PC-9 (cell line): ENCODE measurements around the gene PTGER3. TPM values are rescaled to one million over a fixed set of nuclear protein-coding genes. Genes with fewer than 3 reads are reported as not detected.

Experiments used
- BruUV-seq: library from RNA; stranded (reverse); fragments of 400-500 nt; replicated peaks from 2 replicates; lab custom pipeline; 2021; lab: Mats Ljungman, UMichigan
- CTCF ChIA-PET: fragments of 300-600 bp; sonication (Branson Sonifier 250); formaldehyde crosslinking; loops from one replicate; lab custom pipeline; 2022; ENCODE audit warnings: antibody characterized with exemption; lab: Charles Lee
- POLR2A ChIA-PET: fragments of 300-600 bp; sonication (Branson Sonifier 250); formaldehyde crosslinking; loops from one replicate; lab custom pipeline; 2022; ENCODE audit warnings: antibody characterized with exemption; ENCODE audit not compliant: unreplicated experiment; lab: Charles Lee
- DNase-seq, 2 experiments: peaks; one replicate each; pipeline versions ENCODE4 v3.0.0 to v3.0.0-alpha.2; 2015 to 2022; ENCODE audit warnings: mixed read lengths in 1 of 2
- H2AFZ ChIP-seq: fragments of 200-600 bp; sonication (generic); 2 replicates; pipeline ENCODE4 v1.8.1; 2017; ENCODE audit warnings: antibody characterized with exemption
- H3F3A ChIP-seq: fragments of 200-600 bp; sonication (generic); 2 replicates; pipeline ENCODE4 v1.8.1; 2017; ENCODE audit warnings: antibody characterized with exemption, mild to moderate bottlenecking, low read depth; ENCODE audit not compliant: insufficient read depth
- H3K27ac ChIP-seq: fragments of 200-600 bp; sonication (generic); 2 replicates; pipeline ENCODE4 v1.6.1; 2016; ENCODE audit warnings: mixed run types
- H3K27me3 ChIP-seq: fragments of 200-600 bp; sonication (generic); 2 replicates; pipeline ENCODE4 v1.6.1; 2016; ENCODE audit warnings: low read depth, mixed run types; ENCODE audit not compliant: insufficient read depth
- H3K36me3 ChIP-seq: fragments of 200-600 bp; sonication (generic); 2 replicates; pipeline ENCODE4 v1.6.1; 2016; ENCODE audit warnings: low read depth, mixed run types
- H3K4me1 ChIP-seq: fragments of 200-600 bp; sonication (generic); replicated peaks from 2 replicates; pipeline ENCODE4 v1.6.1; 2016; ENCODE audit warnings: mixed run types; ENCODE audit not compliant: insufficient read depth
- H3K4me2 ChIP-seq: fragments of 200-600 bp; sonication (generic); 2 replicates; pipeline ENCODE4 v1.6.1; 2017; ENCODE audit warnings: mixed run types
- H3K4me3 ChIP-seq: fragments of 200-600 bp; sonication (generic); 2 replicates; pipeline ENCODE4 v1.6.1; 2016; ENCODE audit warnings: mixed run types
- H3K79me2 ChIP-seq: fragments of 200-600 bp; sonication (generic); 2 replicates; pipeline ENCODE4 v1.6.1; 2017; ENCODE audit warnings: low read depth, mixed run types
- H3K9me2 ChIP-seq: fragments of 200-600 bp; sonication (generic); 2 replicates; pipeline ENCODE4 v1.8.1; 2017; ENCODE audit warnings: mild to moderate bottlenecking; ENCODE audit not compliant: insufficient read depth
- H3K9me3 ChIP-seq: fragments of 200-600 bp; sonication (generic); 2 replicates; pipeline ENCODE4 v1.8.1; 2016; ENCODE audit warnings: low read depth; ENCODE audit not compliant: insufficient read depth
- H4K20me1 ChIP-seq: fragments of 200-600 bp; sonication (generic); 2 replicates; pipeline ENCODE4 v1.8.1; 2017; ENCODE audit not compliant: insufficient read depth
- EZH2 ChIP-seq: fragments of 200-600 bp; sonication (generic); IDR thresholded peaks from 2 replicates; pipeline ENCODE4 v1.8.0; 2017; ENCODE audit warnings: antibody characterized with exemption, low read depth
- intact Hi-C: fragments of 100-400 bp; cut with micrococcal nuclease; formaldehyde crosslinking; loops from one replicate; pipeline ENCODE4 v1.10.0; 2022; ENCODE audit not compliant: unreplicated experiment
- total RNA-seq: library from RNA; stranded (reverse); gene quantifications from 2 replicates; pipeline ENCODE4 v1.2.3, GENCODE V29; 2021
- TF ChIP-seq, protein P1 (sequence below): fragments of 200-600 bp; sonication (generic); conservative IDR thresholded peaks from 2 replicates; pipeline ENCODE4 v1.6.1; 2017; ENCODE audit warnings: mixed run types, antibody characterized with exemption, mild to moderate bottlenecking, moderate library complexity

The PTGER3 gene
- total RNA-seq, 1 experiment from 2014 or later, result 0.13 TPM

DNA sequence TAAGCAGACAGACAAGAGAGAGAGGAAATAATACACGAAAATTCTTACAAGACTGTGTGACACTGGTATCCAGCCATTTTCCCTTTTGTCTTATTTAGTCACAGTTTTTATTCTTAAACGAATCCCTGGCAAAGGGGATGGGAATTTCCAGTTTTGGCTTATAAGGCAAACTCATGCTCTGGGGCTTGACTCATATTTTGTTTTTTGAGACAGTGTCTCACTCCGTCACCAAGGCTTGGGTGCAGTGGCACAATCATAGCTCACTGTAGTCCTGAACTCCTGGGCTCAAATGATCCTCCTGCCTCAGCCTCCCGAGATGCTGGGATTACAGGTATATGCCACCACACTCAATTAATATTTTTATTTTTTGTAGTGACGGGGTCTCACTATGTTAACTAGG is 31.9 kb downstream of the PTGER3 start:
- CTCF ChIA-PET, result no interaction called here
- POLR2A ChIA-PET, result no interaction called here
- Histone ChIP-seq H3K79me2 (no peaks in the 10 kb centered on the region), H3F3A (no peaks in the 10 kb centered on the region), H3K27me3 (no peaks in the 10 kb centered on the region), H3K4me2 (no peak overlapping the region), H3K36me3 (no peaks in the 10 kb centered on the region), H3K4me1 (no peaks in the 10 kb centered on the region), H3K4me3 (no peak overlapping the region), H3K9me2 (no peaks in the 10 kb centered on the region), H3K9me3 (no peaks in the 10 kb centered on the region), H2AFZ (no peak overlapping the region), H3K27ac (no peak overlapping the region), H4K20me1 (no peaks in the 10 kb centered on the region)
- BruUV-seq, result no TSS peak
- no peak for TF ChIP-seq EZH2
- TF ChIP-seq, protein P1, sequence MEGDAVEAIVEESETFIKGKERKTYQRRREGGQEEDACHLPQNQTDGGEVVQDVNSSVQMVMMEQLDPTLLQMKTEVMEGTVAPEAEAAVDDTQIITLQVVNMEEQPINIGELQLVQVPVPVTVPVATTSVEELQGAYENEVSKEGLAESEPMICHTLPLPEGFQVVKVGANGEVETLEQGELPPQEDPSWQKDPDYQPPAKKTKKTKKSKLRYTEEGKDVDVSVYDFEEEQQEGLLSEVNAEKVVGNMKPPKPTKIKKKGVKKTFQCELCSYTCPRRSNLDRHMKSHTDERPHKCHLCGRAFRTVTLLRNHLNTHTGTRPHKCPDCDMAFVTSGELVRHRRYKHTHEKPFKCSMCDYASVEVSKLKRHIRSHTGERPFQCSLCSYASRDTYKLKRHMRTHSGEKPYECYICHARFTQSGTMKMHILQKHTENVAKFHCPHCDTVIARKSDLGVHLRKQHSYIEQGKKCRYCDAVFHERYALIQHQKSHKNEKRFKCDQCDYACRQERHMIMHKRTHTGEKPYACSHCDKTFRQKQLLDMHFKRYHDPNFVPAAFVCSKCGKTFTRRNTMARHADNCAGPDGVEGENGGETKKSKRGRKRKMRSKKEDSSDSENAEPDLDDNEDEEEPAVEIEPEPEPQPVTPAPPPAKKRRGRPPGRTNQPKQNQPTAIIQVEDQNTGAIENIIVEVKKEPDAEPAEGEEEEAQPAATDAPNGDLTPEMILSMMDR, result no peak
- intact Hi-C loops, result no loop called here
- DNase-seq, result no peak

DNA sequence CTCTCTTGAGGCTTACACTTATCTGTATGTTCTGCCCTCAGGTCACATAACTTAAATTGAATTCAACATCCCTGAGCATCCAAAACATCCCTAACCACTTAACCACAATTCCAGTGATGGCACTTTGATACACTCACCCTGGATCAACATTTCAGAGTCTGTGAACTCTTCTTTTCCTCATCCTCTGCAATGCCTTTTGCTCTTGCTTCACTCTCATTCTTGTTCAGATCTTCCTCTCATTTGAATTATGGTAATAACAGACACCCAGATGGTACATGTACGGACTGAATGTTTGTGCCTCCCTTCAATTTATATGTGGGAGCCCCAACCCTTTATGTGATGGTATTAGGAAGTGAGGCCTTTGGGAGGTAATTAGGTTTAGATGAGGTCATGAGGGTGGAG is 33.4 kb downstream of the PTGER3 start:
- Histone ChIP-seq H3F3A (no peaks in the 10 kb centered on the region), H3K9me3 (no peaks in the 10 kb centered on the region), H4K20me1 (no peaks in the 10 kb centered on the region), H3K9me2 (no peaks in the 10 kb centered on the region), H2AFZ (no peak overlapping the region), H3K79me2 (no peaks in the 10 kb centered on the region), H3K27ac (no peak overlapping the region), H3K4me3 (no peak overlapping the region), H3K4me2 (no peak overlapping the region), H3K27me3 (no peaks in the 10 kb centered on the region), H3K36me3 (no peaks in the 10 kb centered on the region), H3K4me1 (no peaks in the 10 kb centered on the region)
- POLR2A ChIA-PET, result no interaction called here
- CTCF ChIA-PET, result interaction anchor here (0.6 kb wide), 1 partner anchor 562 kb away, joined by 7 read pairs; no protein-coding TSS in a partner anchor
- no TSS peak for BruUV-seq
- no peak for DNase-seq
- intact Hi-C loops, result no loop called here
- TF ChIP-seq, protein P1, result no peak
- no peak for TF ChIP-seq EZH2

DNA sequence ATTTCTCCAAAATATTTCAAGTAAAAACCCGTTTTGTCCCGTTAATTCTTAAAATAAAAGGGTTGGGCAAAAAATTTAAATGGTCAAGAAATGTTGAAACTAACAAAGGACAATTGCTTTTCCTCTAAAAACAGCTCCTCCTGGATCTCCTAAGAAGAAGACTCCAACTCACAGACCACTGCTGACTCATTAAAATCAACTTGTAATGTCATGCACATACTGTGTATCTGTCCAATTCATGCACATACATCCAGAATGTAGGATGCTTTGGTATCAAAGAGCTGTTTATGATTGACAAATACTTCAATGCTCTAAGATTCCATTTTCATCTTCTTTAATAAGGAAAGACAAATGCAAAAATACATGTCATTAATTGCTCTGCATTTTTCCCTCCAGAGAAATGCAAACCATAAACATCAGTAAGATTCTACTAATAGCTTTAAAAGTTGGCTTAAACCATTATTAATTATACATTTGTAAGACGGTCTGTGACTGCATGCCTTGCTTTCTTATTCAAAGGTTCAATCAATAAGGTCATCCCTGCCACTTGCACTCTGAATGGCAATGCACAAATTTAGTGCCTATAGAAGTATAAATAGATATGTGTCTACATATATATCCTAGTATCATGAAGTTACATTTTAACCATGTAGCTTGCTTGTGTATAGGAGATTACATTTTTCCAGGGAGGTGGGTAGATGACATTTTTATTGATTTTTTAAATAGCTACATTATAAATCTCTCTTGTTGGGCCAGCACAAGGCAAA is 44.7 kb downstream of the PTGER3 start:
- BruUV-seq, result no TSS peak
- H3F3A ChIP-seq, result no peaks in the 10 kb centered on the region
- no peaks in the 10 kb centered on the region for H3K79me2 ChIP-seq
- H3K9me2 ChIP-seq, result no peaks in the 10 kb centered on the region
- no peaks in the 10 kb centered on the region for H4K20me1 ChIP-seq
- H2AFZ ChIP-seq, result no peak overlapping the region
- CTCF ChIA-PET, result no interaction called here
- H3K9me3 ChIP-seq, result no peaks in the 10 kb centered on the region
- TF ChIP-seq, protein P1, result no peak
- TF ChIP-seq EZH2, result no peak
- POLR2A ChIA-PET, result no interaction called here
- no peaks in the 10 kb centered on the region for H3K27me3 ChIP-seq
- no peak overlapping the region for H3K4me3 ChIP-seq
- no peaks in the 10 kb centered on the region for H3K36me3 ChIP-seq
- H3K4me1 ChIP-seq, result no peaks in the 10 kb centered on the region
- H3K27ac ChIP-seq, result no peak overlapping the region
- no peak overlapping the region for H3K4me2 ChIP-seq
- intact Hi-C loops, result no loop called here
- no peak for DNase-seq
